A673 (cell line): ENCODE measurements around the gene ANLN. TPM values are rescaled to one million over a fixed set of nuclear protein-coding genes. Genes with fewer than 3 reads are reported as not detected.

ENCODE experiments used
- BruUV-seq: library from RNA; stranded (reverse); fragments of 400-500 nt; replicated peaks from 2 replicates; lab custom pipeline; 2021; lab: Mats Ljungman, UMichigan
- CTCF ChIA-PET: fragments of 300-600 bp; sonication (Branson Sonifier 250); formaldehyde crosslinking; loops from one replicate; lab custom pipeline; 2022; ENCODE audit warnings: antibody characterized with exemption; lab: Charles Lee
- POLR2A ChIA-PET: fragments of 300-600 bp; sonication (Branson Sonifier 250); formaldehyde crosslinking; loops from one replicate; lab custom pipeline; 2022; ENCODE audit warnings: antibody characterized with exemption; ENCODE audit not compliant: low non-redundant PET; lab: Charles Lee
- DNase-seq: peaks from one replicate; pipeline ENCODE4 v3.0.0-alpha.2; 2015; ENCODE audit warnings: low spot score
- H3K27ac ChIP-seq: fragments of 200-600 bp; sonication (generic); 2 replicates; pipeline ENCODE4 v1.5.1; 2016; ENCODE audit warnings: mixed run types, low read depth, mild to moderate bottlenecking, mixed read lengths, antibody characterized with exemption, low read length; ENCODE audit not compliant: poor library complexity, severe bottlenecking
- H3K27me3 ChIP-seq: fragments of 200-600 bp; sonication (generic); replicated peaks from 2 replicates; pipeline ENCODE4 v1.6.1; 2017; ENCODE audit warnings: mixed run types, low read depth, mild to moderate bottlenecking, mixed read lengths, antibody characterized with exemption, low read length; ENCODE audit not compliant: insufficient read depth, poor library complexity
- H3K36me3 ChIP-seq: fragments of 200-600 bp; sonication (generic); 2 replicates; pipeline ENCODE4 v1.6.1; 2016; ENCODE audit warnings: mixed run types, mild to moderate bottlenecking, mixed read lengths, antibody characterized with exemption, low read length; ENCODE audit not compliant: insufficient read depth, poor library complexity, severe bottlenecking
- H3K4me1 ChIP-seq: fragments of 200-600 bp; sonication (generic); 2 replicates; pipeline ENCODE4 v1.6.1; 2017; ENCODE audit warnings: mixed run types, mild to moderate bottlenecking, mixed read lengths, antibody characterized with exemption, low read length; ENCODE audit not compliant: insufficient read depth, poor library complexity, severe bottlenecking
- H3K4me3 ChIP-seq: fragments of 200-600 bp; sonication (generic); 2 replicates; pipeline ENCODE4 v1.5.1; 2016; ENCODE audit warnings: low read depth, mixed run types, mild to moderate bottlenecking, mixed read lengths, low read length; ENCODE audit not compliant: poor library complexity, severe bottlenecking
- H3K9me3 ChIP-seq: fragments of 200-600 bp; sonication (generic); 2 replicates; pipeline ENCODE4 v1.6.1; 2016; ENCODE audit warnings: mixed run types, low read depth, mild to moderate bottlenecking, mixed read lengths, antibody characterized with exemption, low read length; ENCODE audit not compliant: poor library complexity, severe bottlenecking
- CTCF ChIP-seq: fragments of 300-800, 200-600 bp; sonication (generic); conservative IDR thresholded peaks from 2 replicates; pipeline ENCODE4 v1.5.1; 2017; ENCODE audit warnings: low read depth, mild to moderate bottlenecking, antibody characterized with exemption, low read length, moderate library complexity, mixed read lengths
- EZH2 ChIP-seq: fragments of 200-600 bp; sonication (generic); IDR thresholded peaks from 2 replicates; pipeline ENCODE4 v1.6.1; 2017; ENCODE audit warnings: borderline replicate concordance, low read depth, mild to moderate bottlenecking, mixed read lengths, antibody characterized with exemption, low read length; ENCODE audit not compliant: poor library complexity, severe bottlenecking
- intact Hi-C: fragments of 100-400 bp; cut with micrococcal nuclease; formaldehyde crosslinking; loops from one replicate; pipeline ENCODE4 v1.10.0; 2022; ENCODE audit not compliant: unreplicated experiment
- total RNA-seq: library from RNA; stranded (reverse); gene quantifications from 2 replicates; pipeline ENCODE4 v1.2.3, GENCODE V29; 2021

The ANLN gene
- total RNA-seq, 1 experiment from 2014 or later, result 164 TPM

- POLR2A ChIA-PET, result no interaction called here
- intact Hi-C loops, result no loop called here
- H3K4me3 ChIP-seq, result no peak overlapping the region
- H3K4me1 ChIP-seq, result no peaks in the 10 kb centered on the region
- no peaks in the 10 kb centered on the region for H3K36me3 ChIP-seq
- no peak for TF ChIP-seq EZH2
- TF ChIP-seq CTCF, result no peak
- no TSS peak for BruUV-seq
- no peaks in the 10 kb centered on the region for H3K27me3 ChIP-seq
- CTCF ChIA-PET, result no interaction called here
- no peak for DNase-seq
- H3K27ac ChIP-seq, result no peak overlapping the region
- H3K9me3 ChIP-seq, result no peaks in the 10 kb centered on the region
These were observed 45.0 kb upstream of the ANLN start for GRCh38 chr7:36344622-36345021.

GRCh38 chr7:36346260-36346831 lies 43.3 kb upstream of the ANLN start:
- Histone ChIP-seq H3K27ac (no peak overlapping the region), H3K4me3 (no peak overlapping the region), H3K9me3 (no peaks in the 10 kb centered on the region), H3K4me1 (no peaks in the 10 kb centered on the region), H3K36me3 (no peaks in the 10 kb centered on the region), H3K27me3 (no peaks in the 10 kb centered on the region)
- BruUV-seq, result no TSS peak
- intact Hi-C loops, result no loop called here
- DNase-seq, result no peak
- ChIA-PET POLR2A (no interaction called here), CTCF (no interaction called here)
- TF ChIP-seq CTCF, result no peak
- no peak for TF ChIP-seq EZH2

GRCh38 chr7:36348256-36348655 lies 41.4 kb upstream of the ANLN start:
- no peak for DNase-seq
- Histone ChIP-seq H3K36me3 (no peaks in the 10 kb centered on the region), H3K27ac (no peak overlapping the region), H3K4me3 (no peak overlapping the region), H3K4me1 (no peaks in the 10 kb centered on the region), H3K27me3 (no peaks in the 10 kb centered on the region), H3K9me3 (no peaks in the 10 kb centered on the region)
- intact Hi-C loops, result no loop called here
- no peak for TF ChIP-seq CTCF
- TF ChIP-seq EZH2, result no peak
- ChIA-PET POLR2A (no interaction called here), CTCF (no interaction called here)
- no TSS peak for BruUV-seq
